GM21717 (cell line): ENCODE data around the gene SPATA6L.

Experiments used
- ATAC-seq: cut with Tn5 transposase; IDR thresholded peaks from one replicate; pipeline ENCODE4 v1.9.1; 2021; ENCODE audit warnings: mild to moderate bottlenecking, moderate library complexity; ENCODE audit not compliant: unreplicated experiment

Gene SPATA6L

GRCh38 chr9:4558371-4558998 is 107.8 kb downstream of the SPATA6L start:
- no peak for ATAC-seq

- no peak for ATAC-seq
Observed at GRCh38 chr9:4555236-4555635, 111.0 kb downstream of the SPATA6L start.

GRCh38 chr9:4553951-4554381 is 112.3 kb downstream of the SPATA6L start:
- no peak for ATAC-seq

- no peak for ATAC-seq
Observed at GRCh38 chr9:4550777-4551484, 115.3 kb downstream of the SPATA6L start.

- ATAC-seq, result no peak
Observed at GRCh38 chr9:4549751-4550295, 116.5 kb downstream of the SPATA6L start.

GRCh38 chr9:4548811-4549725 is 117.2 kb downstream of the SPATA6L start:
- no peak for ATAC-seq
